Type B pancreatic cell (in vitro differentiated cells): ENCODE measurements around the gene LDLRAD4. TPM values are rescaled to one million over a fixed set of nuclear protein-coding genes. Genes with fewer than 3 reads are reported as not detected.

Source experiments
- DNase-seq: peaks from one replicate; pipeline ENCODE4 v3.0.0; 2021; ENCODE audit warnings: mixed read lengths; ENCODE audit not compliant: unreplicated experiment; ENCODE audit errors: extremely low spot score
- H3K27ac Mint-ChIP-seq: 2 replicates; pipeline ENCODE4 v1.8.0; 2021; ENCODE audit warnings: mild to moderate bottlenecking, mixed read lengths
- H3K27me3 Mint-ChIP-seq: 2 replicates; pipeline ENCODE4 v1.8.0; 2021; ENCODE audit warnings: mixed read lengths
- H3K36me3 Mint-ChIP-seq: 2 replicates; pipeline ENCODE4 v1.8.0; 2021; ENCODE audit warnings: mixed read lengths
- H3K4me1 Mint-ChIP-seq: one replicate; pipeline ENCODE4 v1.8.0; 2021; ENCODE audit warnings: mixed read lengths; ENCODE audit not compliant: unreplicated experiment
- H3K4me3 Mint-ChIP-seq: 2 replicates; pipeline ENCODE4 v1.8.0; 2021; ENCODE audit warnings: mild to moderate bottlenecking, mixed read lengths
- H3K9me3 Mint-ChIP-seq: 2 replicates; pipeline ENCODE4 v1.8.0; 2021; ENCODE audit warnings: mixed read lengths
- total RNA-seq: library from RNA; stranded (reverse); gene quantifications from 2 replicates; pipeline ENCODE4 v1.2.1, GENCODE V29; 2021; ENCODE audit warnings: low replicate concordance
- TF ChIP-seq, protein P1 (sequence below): fragments of 200-600 bp; sonication (generic); conservative IDR thresholded peaks from 2 replicates; pipeline ENCODE4 v1.5.0; 2021; ENCODE audit warnings: antibody characterized with exemption, mild to moderate bottlenecking

Gene LDLRAD4
- total RNA-seq, 1 donor from 2014 or later = 2.4 TPM

- H3K4me3 Mint-ChIP-seq = no peak overlapping the region
- H3K4me1 Mint-ChIP-seq = no peaks in the 10 kb centered on the region
- no peaks in the 10 kb centered on the region for H3K9me3 Mint-ChIP-seq
- no peaks in the 10 kb centered on the region for H3K27me3 Mint-ChIP-seq
- DNase-seq = no peak
- no peaks in the 10 kb centered on the region for H3K36me3 Mint-ChIP-seq
- TF ChIP-seq, protein P1, sequence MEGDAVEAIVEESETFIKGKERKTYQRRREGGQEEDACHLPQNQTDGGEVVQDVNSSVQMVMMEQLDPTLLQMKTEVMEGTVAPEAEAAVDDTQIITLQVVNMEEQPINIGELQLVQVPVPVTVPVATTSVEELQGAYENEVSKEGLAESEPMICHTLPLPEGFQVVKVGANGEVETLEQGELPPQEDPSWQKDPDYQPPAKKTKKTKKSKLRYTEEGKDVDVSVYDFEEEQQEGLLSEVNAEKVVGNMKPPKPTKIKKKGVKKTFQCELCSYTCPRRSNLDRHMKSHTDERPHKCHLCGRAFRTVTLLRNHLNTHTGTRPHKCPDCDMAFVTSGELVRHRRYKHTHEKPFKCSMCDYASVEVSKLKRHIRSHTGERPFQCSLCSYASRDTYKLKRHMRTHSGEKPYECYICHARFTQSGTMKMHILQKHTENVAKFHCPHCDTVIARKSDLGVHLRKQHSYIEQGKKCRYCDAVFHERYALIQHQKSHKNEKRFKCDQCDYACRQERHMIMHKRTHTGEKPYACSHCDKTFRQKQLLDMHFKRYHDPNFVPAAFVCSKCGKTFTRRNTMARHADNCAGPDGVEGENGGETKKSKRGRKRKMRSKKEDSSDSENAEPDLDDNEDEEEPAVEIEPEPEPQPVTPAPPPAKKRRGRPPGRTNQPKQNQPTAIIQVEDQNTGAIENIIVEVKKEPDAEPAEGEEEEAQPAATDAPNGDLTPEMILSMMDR = no peak
- no peak overlapping the region for H3K27ac Mint-ChIP-seq
These were observed 202.6 kb downstream of the LDLRAD4 start for GRCh38 chr18:13420969-13421686.

DNA sequence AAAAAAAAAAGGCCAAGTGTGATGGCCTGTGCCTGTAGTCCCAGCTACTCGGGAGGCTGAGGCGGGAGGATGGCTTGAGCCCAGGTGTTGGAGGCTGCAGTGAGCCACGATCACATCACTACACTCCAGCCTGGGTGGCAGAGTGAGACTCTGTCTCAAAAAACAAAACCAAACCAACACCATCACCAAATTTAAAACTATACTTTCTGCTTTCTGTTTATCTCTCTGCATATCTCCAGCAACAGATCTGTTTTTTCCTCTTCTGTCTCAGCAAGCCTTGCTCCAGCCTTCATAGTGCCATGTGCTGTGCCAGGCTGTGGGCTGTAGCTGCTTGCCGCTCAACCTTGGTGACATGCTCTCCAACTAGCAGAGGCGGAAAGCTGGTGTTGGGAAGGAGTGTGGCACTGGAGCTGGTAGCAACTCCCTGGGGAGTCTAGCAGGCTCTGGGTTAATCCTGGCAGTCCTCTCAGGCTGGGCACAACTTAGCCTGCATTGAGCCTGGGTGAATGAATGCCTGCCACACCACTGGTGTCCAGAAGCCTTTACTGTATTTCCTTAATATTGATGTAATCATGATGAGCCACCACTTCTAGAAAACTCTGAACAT is 204.1 kb downstream of the LDLRAD4 start:
- H3K9me3 Mint-ChIP-seq = no peaks in the 10 kb centered on the region
- no peak for DNase-seq
- H3K4me3 Mint-ChIP-seq = no peak overlapping the region
- no peak overlapping the region for H3K27ac Mint-ChIP-seq
- H3K36me3 Mint-ChIP-seq = no peaks in the 10 kb centered on the region
- no peaks in the 10 kb centered on the region for H3K27me3 Mint-ChIP-seq
- TF ChIP-seq, protein P1 = no peak
- H3K4me1 Mint-ChIP-seq = no peaks in the 10 kb centered on the region

GRCh38 chr18:13423352-13423751 is 204.8 kb downstream of the LDLRAD4 start:
- TF ChIP-seq, protein P1 = no peak
- no peak for DNase-seq
- Mint-ChIP-seq H3K4me3 (no peak overlapping the region), H3K9me3 (no peaks in the 10 kb centered on the region), H3K36me3 (no peaks in the 10 kb centered on the region), H3K27ac (no peak overlapping the region), H3K27me3 (peaks cover 4% of the 10 kb centered on the region), H3K4me1 (no peaks in the 10 kb centered on the region)

GRCh38 chr18:13424363-13424762 is 205.8 kb downstream of the LDLRAD4 start:
- Mint-ChIP-seq H3K9me3 (no peaks in the 10 kb centered on the region), H3K27ac (no peak overlapping the region), H3K4me3 (no peak overlapping the region), H3K4me1 (no peaks in the 10 kb centered on the region), H3K36me3 (no peaks in the 10 kb centered on the region), H3K27me3 (peaks cover 4% of the 10 kb centered on the region)
- TF ChIP-seq, protein P1 = no peak
- DNase-seq = no peak

GRCh38 chr18:13425357-13426091 is 207.0 kb downstream of the LDLRAD4 start:
- Mint-ChIP-seq H3K27me3 (peaks cover 4% of the 10 kb centered on the region), H3K4me1 (no peaks in the 10 kb centered on the region), H3K27ac (no peak overlapping the region), H3K4me3 (no peak overlapping the region), H3K9me3 (no peaks in the 10 kb centered on the region), H3K36me3 (no peaks in the 10 kb centered on the region)
- DNase-seq = no peak
- TF ChIP-seq, protein P1 = no peak
